Glomerular visceral epithelial cell (primary cell): ENCODE results near the gene ZFP2.
"Not testable (repeated sequence)": the region's sequence is repeated elsewhere in the genome, so short reads cannot be mapped to it uniquely, and the experiment has no call there.

Experiments
- DNase-seq: peaks from one replicate; pipeline ENCODE4 v3.0.0-alpha.2; 2016; ENCODE audit errors: extremely low spot score

Gene ZFP2

GRCh38 chr5:178895615-178896571, at the start of gene ZFP2:
Gene ZFP2, plus strand, starts transcription at chr5:178895913. Its CDS starts 35,401 bp downstream, at chr5:178931314.
- DNase-seq, result no peak

GRCh38 chr5:178849316-178849715, 46.4 kb upstream of the ZFP2 start:
- DNase-seq, result no peak

- no peak for DNase-seq
Measured at GRCh38 chr5:178851951-178852350, 43.8 kb upstream of the ZFP2 start.

GRCh38 chr5:178854284-178854683, 41.4 kb upstream of the ZFP2 start:
- DNase-seq, result no peak

- DNase-seq, result peak; percentile 90
Measured at GRCh38 chr5:178859625-178860521, 35.8 kb upstream of the ZFP2 start, which contains the start of gene ZNF354B. Gene ZNF354B, plus strand, starts transcription at chr5:178859953. Its CDS starts 1,095 bp downstream, at chr5:178861048.

GRCh38 chr5:178860615-178861014, 35.1 kb upstream of the ZFP2 start:
- DNase-seq, result not testable (repeated sequence)

GRCh38 chr5:178861627-178862026, 34.1 kb upstream of the ZFP2 start:
- no peak for DNase-seq

- DNase-seq, result no peak
Measured at GRCh38 chr5:178866946-178867345, 28.8 kb upstream of the ZFP2 start.

- DNase-seq, result no peak
Measured at GRCh38 chr5:178869577-178869976, 26.1 kb upstream of the ZFP2 start.

GRCh38 chr5:178870411-178870810, 25.3 kb upstream of the ZFP2 start:
- DNase-seq, result no peak

- no peak for DNase-seq
Measured at GRCh38 chr5:178872302-178872701, 23.4 kb upstream of the ZFP2 start.

- not testable (repeated sequence) for DNase-seq
Measured at GRCh38 chr5:178883115-178883694, 12.5 kb upstream of the ZFP2 start.

- no peak for DNase-seq
Measured at GRCh38 chr5:178883815-178884430, 11.8 kb upstream of the ZFP2 start.

GRCh38 chr5:178899289-178899688, 3.6 kb downstream of the ZFP2 start:
- no peak for DNase-seq

- no peak for DNase-seq
Measured at GRCh38 chr5:178902849-178903248, 7.1 kb downstream of the ZFP2 start.

GRCh38 chr5:178931846-178932760, 36.4 kb downstream of the ZFP2 start:
- no peak for DNase-seq

GRCh38 chr5:178940569-178941360, 45.1 kb downstream of the ZFP2 start, which contains the start of gene ZNF454:
Gene ZNF454, plus strand, starts transcription at chr5:178941198. Its CDS starts 1,594 bp downstream, at chr5:178942792.
- no peak for DNase-seq

GRCh38 chr5:178941361-178941760, 45.6 kb downstream of the ZFP2 start:
- DNase-seq, result no peak

- DNase-seq, result no peak
Measured at GRCh38 chr5:178965465-178966055, 69.8 kb downstream of the ZFP2 start.
